HK-2 (cell line): ENCODE data around the gene PPP4C.

Experiments used
- DNase-seq: peaks from one replicate; pipeline ENCODE4 v3.0.0-alpha.2; 2018; ENCODE audit not compliant: unreplicated experiment

PPP4C gene

GRCh38 chr16:30082545-30083090, 6.8 kb downstream of the PPP4C start:
- DNase-seq = no peak

- DNase-seq = no peak
Measured at GRCh38 chr16:30083216-30084055, 7.6 kb downstream of the PPP4C start.

- no peak for DNase-seq
Measured at GRCh38 chr16:30084096-30084815, 8.5 kb downstream of the PPP4C start.

- no peak for DNase-seq
Measured at GRCh38 chr16:30084816-30085159, 9.0 kb downstream of the PPP4C start.

GRCh38 chr16:30085247-30085646, 9.5 kb downstream of the PPP4C start:
- DNase-seq = no peak

GRCh38 chr16:30085820-30086219, 10.0 kb downstream of the PPP4C start:
- no peak for DNase-seq

GRCh38 chr16:30086291-30087140, 10.7 kb downstream of the PPP4C start:
- no peak for DNase-seq

- no peak for DNase-seq
Measured at GRCh38 chr16:30087181-30087898, 11.5 kb downstream of the PPP4C start.

GRCh38 chr16:30088237-30088831, 12.5 kb downstream of the PPP4C start:
- no peak for DNase-seq

GRCh38 chr16:30088832-30089624, 13.2 kb downstream of the PPP4C start:
- DNase-seq = no peak

- no peak for DNase-seq
Measured at GRCh38 chr16:30090610-30091331, 15.0 kb downstream of the PPP4C start.

- DNase-seq = peak; percentile 86
Measured at GRCh38 chr16:30091474-30092372, 15.9 kb downstream of the PPP4C start, which contains the start of gene TBX6. TBX6 (minus strand) TSS chr16:30091924; CDS start chr16:30091193, 731 bp downstream.

- DNase-seq = no peak
Measured at GRCh38 chr16:30092373-30093010, 16.7 kb downstream of the PPP4C start.

GRCh38 chr16:30094541-30095165, 18.9 kb downstream of the PPP4C start:
- no peak for DNase-seq

- DNase-seq = no peak
Measured at GRCh38 chr16:30095166-30096078, 19.6 kb downstream of the PPP4C start.
